ENCODE measurements around the gene SVIL.

DNA sequence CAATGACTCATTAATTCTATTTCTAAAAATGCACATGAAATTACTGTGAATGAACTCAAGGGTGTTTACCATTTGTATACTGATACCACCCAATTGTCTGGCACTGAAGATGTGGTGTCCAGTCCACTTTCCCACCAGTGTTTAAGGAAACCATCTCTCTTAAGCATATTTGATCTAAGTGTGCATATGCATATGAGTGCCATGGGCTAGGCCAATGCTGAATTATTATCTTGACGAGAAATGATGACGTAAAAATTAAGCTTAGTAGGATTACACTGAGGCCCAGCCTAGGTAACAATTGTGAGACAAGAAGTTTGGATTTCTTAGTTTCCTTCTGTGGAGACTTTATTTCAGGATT, 59.7 kb downstream of the SVIL start:
- TF ChIP-seq POLR2A (IDR thresholded peaks at IDR 0.05; ENCODE audit: low read length) (no peak), GATA1 (IDR thresholded peaks at IDR 0.05; ENCODE audit: low read depth, low read length) (no peak)

Measured in erythroblast (primary cell).